HepG2 (cell line): ENCODE results near the gene ATRAID. TPM values are rescaled to one million over a fixed set of nuclear protein-coding genes. Genes with fewer than 3 reads are reported as not detected.

Experiments
- AGO1 ChIP-seq: fragments of 200-400 bp; formaldehyde crosslinking; IDR thresholded peaks from 2 replicates; pipeline ENCODE4 v1.6.1; 2017; ENCODE audit warnings: mild to moderate bottlenecking, low read depth, low read length, moderate library complexity; ENCODE audit not compliant: poor library complexity, severe bottlenecking
- DNMT1 ChIP-seq: sonication (generic); formaldehyde crosslinking; IDR thresholded peaks from 2 replicates; pipeline ENCODE4 v1.5.1; 2020; ENCODE audit warnings: mild to moderate bottlenecking, missing genetic modification reagents
- DPF2 ChIP-seq: sonication (generic); formaldehyde crosslinking; IDR thresholded peaks from 2 replicates; pipeline ENCODE4 v1.4.0; 2020; ENCODE audit warnings: mild to moderate bottlenecking, low read depth, missing genetic modification reagents, borderline replicate concordance
- ERF ChIP-seq: IDR thresholded peaks from 2 replicates; pipeline ENCODE4 v1.6.1; 2018; ENCODE audit warnings: missing biosample characterization, missing genetic modification reagents
- FOXP1 ChIP-seq, 2 experiments: fragments of 450-650 bp in 1 of 2; IDR thresholded peaks; 2 replicates each; pipeline ENCODE4 v1.6.1; 2017 to 2018; ENCODE audit warnings: antibody characterized with exemption in 1 of 2
- GATAD2A ChIP-seq: IDR thresholded peaks from 2 replicates; pipeline ENCODE4 v1.6.1; 2016
- JUN ChIP-seq: sonication (generic); formaldehyde crosslinking; IDR thresholded peaks from 2 replicates; pipeline ENCODE4 v1.4.0; 2020; ENCODE audit warnings: mild to moderate bottlenecking, missing genetic modification reagents
- KAT8 ChIP-seq: IDR thresholded peaks from 2 replicates; pipeline ENCODE4 v1.6.1; 2016; ENCODE audit warnings: missing genetic modification reagents, missing compliant biosample characterization
- TBL1XR1 ChIP-seq: fragments of 150-350 bp; IDR thresholded peaks from 2 replicates; pipeline ENCODE4 v1.6.1; 2014; ENCODE audit warnings: borderline replicate concordance, low read length; ENCODE audit not compliant: partially characterized antibody
- USF2 ChIP-seq, 2 experiments: sonication (generic) in 1 of 2; formaldehyde crosslinking in 1 of 2; IDR thresholded peaks; 2 replicates each; pipeline versions ENCODE4 v1.5.1 to v1.6.1; 2011 to 2020; ENCODE audit warnings: borderline replicate concordance in 1 of 2, low read depth in 1 of 2, low read length in 1 of 2, mild to moderate bottlenecking in 1 of 2, missing genetic modification reagents in 1 of 2, moderate library complexity in 1 of 2
- ZBTB3 ChIP-seq: sonication (generic); formaldehyde crosslinking; IDR thresholded peaks from 2 replicates; pipeline ENCODE4 v1.4.0; 2020; ENCODE audit warnings: low read depth, mild to moderate bottlenecking, moderate library complexity, missing genetic modification reagents, borderline replicate concordance
- ZBTB34 ChIP-seq: sonication (generic); formaldehyde crosslinking; IDR thresholded peaks from 2 replicates; pipeline ENCODE4 v1.8.0; 2022; ENCODE audit warnings: mild to moderate bottlenecking, missing genetic modification reagents
- ZNF329 ChIP-seq: sonication (generic); formaldehyde crosslinking; IDR thresholded peaks from 2 replicates; pipeline ENCODE4 v1.9.0; 2021; ENCODE audit warnings: low read depth, mild to moderate bottlenecking, missing genetic modification reagents
- ZNF646 ChIP-seq: sonication (generic); formaldehyde crosslinking; IDR thresholded peaks from 2 replicates; pipeline ENCODE4 v1.9.0; 2021; ENCODE audit warnings: mild to moderate bottlenecking, missing genetic modification reagents
- ZNF724P ChIP-seq: sonication (generic); formaldehyde crosslinking; IDR thresholded peaks from 2 replicates; pipeline ENCODE4 v1.8.0; 2022; ENCODE audit warnings: missing genetic modification reagents, borderline replicate concordance
- ZNF784 ChIP-seq: sonication (generic); formaldehyde crosslinking; IDR thresholded peaks from 2 replicates; pipeline ENCODE4 v1.5.1; 2020; ENCODE audit warnings: missing genetic modification reagents, mild to moderate bottlenecking, borderline replicate concordance
- polyA plus RNA-seq, 8 experiments: library from polyadenylated mRNA; depleted of rRNA in 3 of 8; stranded (reverse) in 7 of 8; unstranded in 1 of 8; fragments of >200 nt; fragmentation: Illumina TruSeq in 4 of 8; extraction: Trizol in 4 of 8; gene quantifications; 2 replicates each; pipeline versions ENCODE4 v1.2.1 to v1.2.3, GENCODE V29; 2011 to 2016; ENCODE audit warnings: low read depth in 4 of 8, missing spikeins in 1 of 8, mixed read lengths in 1 of 8; ENCODE audit not compliant: insufficient read depth in 1 of 8
- total RNA-seq, 5 experiments: library from RNA; depleted of rRNA; stranded (reverse); fragments of >200 nt; fragmentation: Illumina TruSeq; extraction: Trizol; gene quantifications; 2 replicates each; pipeline ENCODE4 v1.2.3, GENCODE V29; 2016; ENCODE audit warnings: low read depth in 1 of 5

The ATRAID gene
- total and polyA plus RNA-seq, 2 of the 13 experiments (the other 11 are each of a cell fraction or from before 2014, with no cell fraction given), result 207 to 382 TPM

- TF ChIP-seq ZNF724P, result no peak
- no peak for TF ChIP-seq ERF (CRISPR knock-in tag)
- TF ChIP-seq TBL1XR1, result no peak
- no peak for TF ChIP-seq KAT8 (CRISPR knock-in tag)
- TF ChIP-seq ZBTB3 (CRISPR knock-in tag), result no peak
- 0 out of 2 replicates have a peak, but pooled peaks have one; percentile 9 for TF ChIP-seq GATAD2A
- TF ChIP-seq AGO1, result no peak
- TF ChIP-seq USF2 (IDR thresholded peaks at IDR 0.05; ENCODE audit: low read depth, low read length), result no peak
- no peak; the same call in 1 of the 2 replicates for TF ChIP-seq USF2 (CRISPR knock-in tag; IDR thresholded peaks at IDR 0.05; ENCODE audit: borderline replicate concordance)
- no peak for TF ChIP-seq DNMT1 (CRISPR knock-in tag)
- TF ChIP-seq ZNF329 (CRISPR knock-in tag), result peak; percentile 16; the same call in 1 of the 2 replicates
- no peak for TF ChIP-seq FOXP1 (IDR thresholded peaks at IDR 0.05)
- no peak for TF ChIP-seq FOXP1 (CRISPR knock-in tag; IDR thresholded peaks at IDR 0.05)
- TF ChIP-seq JUN (CRISPR knock-in tag), result 0 out of 2 replicates have a peak, but pooled peaks have one; percentile 10
- TF ChIP-seq DPF2 (CRISPR knock-in tag), result no peak
- TF ChIP-seq ZBTB34 (CRISPR knock-in tag), result 0 out of 2 replicates have a peak, but pooled peaks have one; percentile 10
- TF ChIP-seq ZNF646 (CRISPR knock-in tag), result no peak
- 0 out of 2 replicates have a peak, but pooled peaks have one; percentile 2 for TF ChIP-seq ZNF784
Measured at GRCh38 chr2:27212626-27213471, 1.0 kb downstream of the ATRAID start (continued).
